SK-N-SH (cell line): ENCODE measurements around the gene ARHGEF6. TPM values are rescaled to one million over a fixed set of nuclear protein-coding genes. Genes with fewer than 3 reads are reported as not detected.

Experiments
- CTCF ChIA-PET: fragments of 300-600, 350-600 bp; formaldehyde crosslinking; extraction: SDS; loops from one replicate; lab custom pipeline; 2021; lab: Yijun Ruan, JAX
- POLR2A ChIA-PET: fragments of 350-600 bp; sonication (Branson Sonifier 250); formaldehyde crosslinking; extraction: SDS; loops from one replicate; lab custom pipeline; 2020; ENCODE audit warnings: antibody characterized with exemption, inconsistent platforms; lab: Yijun Ruan, JAX
- DNase-seq: peaks from one replicate; pipeline ENCODE4 v3.0.0; 2012
- H2AFZ ChIP-seq: fragments of 200-600 bp; sonication (generic); 2 replicates; pipeline ENCODE4 v1.8.1; 2016; ENCODE audit warnings: antibody characterized with exemption, mild to moderate bottlenecking, low read depth
- H3F3A ChIP-seq: fragments of 200-600 bp; sonication (generic); replicated peaks from 2 replicates; pipeline ENCODE3; 2016; ENCODE audit warnings: antibody characterized with exemption, mild to moderate bottlenecking; ENCODE audit not compliant: insufficient read depth
- H3K27ac ChIP-seq, 2 experiments: fragments of 200-500 bp in 1 of 2; fragments of 200-600 bp in 1 of 2; sonication (Bioruptor generic) in 1 of 2; sonication (generic), shearing (Covaris generic) in 1 of 2; 2 replicates each; pipeline versions ENCODE4 v1.5.1 to v1.6.1; 2014 to 2016; ENCODE audit warnings: low read depth in 2 of 2, inconsistent platforms in 1 of 2, low read length in 1 of 2, mild to moderate bottlenecking in 1 of 2, mixed read lengths in 1 of 2
- H3K27me3 ChIP-seq: fragments of 200-600 bp; sonication (generic), shearing (Covaris generic); 2 replicates; pipeline ENCODE4 v1.6.1; 2016; ENCODE audit warnings: mixed run types; ENCODE audit not compliant: insufficient read depth
- H3K36me3 ChIP-seq, 2 experiments: fragments of 200-500 bp in 1 of 2; fragments of 200-600 bp in 1 of 2; sonication (Bioruptor generic) in 1 of 2; sonication (generic) in 1 of 2; replicated peaks in 1 of 2; 2 replicates each; pipeline versions ENCODE3 to v1.5.1; 2014 to 2016; ENCODE audit warnings: low read length in 1 of 2, mild to moderate bottlenecking in 1 of 2; ENCODE audit not compliant: insufficient read depth in 2 of 2, control insufficient read depth in 1 of 2
- H3K4me1 ChIP-seq, 2 experiments: fragments of 200-500 bp in 1 of 2; fragments of 200-600 bp in 1 of 2; sonication (Bioruptor generic) in 1 of 2; sonication (generic), shearing (Covaris generic) in 1 of 2; 2 replicates each; pipeline versions ENCODE4 v1.5.1 to v1.6.1; 2014 to 2016; ENCODE audit warnings: low read depth in 1 of 2, low read length in 1 of 2, mixed run types in 1 of 2; ENCODE audit not compliant: insufficient read depth in 2 of 2, control insufficient read depth in 1 of 2
- H3K4me2 ChIP-seq: fragments of 200-600 bp; sonication (generic), shearing (Covaris generic); 2 replicates; pipeline ENCODE4 v1.6.1; 2017; ENCODE audit warnings: mixed run types
- H3K4me3 ChIP-seq, 2 experiments: fragments of 200-500 bp in 1 of 2; fragments of 200-600 bp in 1 of 2; sonication (Bioruptor generic) in 1 of 2; sonication (generic), shearing (Covaris generic) in 1 of 2; 2 replicates each; pipeline versions ENCODE4 v1.5.1 to v1.8.1; 2014 to 2016; ENCODE audit warnings: low read depth in 2 of 2, inconsistent platforms in 1 of 2, low read length in 1 of 2, mild to moderate bottlenecking in 1 of 2, mixed read lengths in 1 of 2, moderate library complexity in 1 of 2
- H3K79me2 ChIP-seq: fragments of 200-600 bp; sonication (generic); 2 replicates; pipeline ENCODE4 v1.8.1; 2017; ENCODE audit warnings: mild to moderate bottlenecking; ENCODE audit not compliant: insufficient read depth
- H3K9ac ChIP-seq: fragments of 200-600 bp; sonication (generic); 2 replicates; pipeline ENCODE4 v1.6.1; 2017; ENCODE audit warnings: mixed run types
- H3K9me2 ChIP-seq: fragments of 200-600 bp; sonication (generic); 2 replicates; pipeline ENCODE4 v1.6.1; 2017; ENCODE audit warnings: mixed run types
- H3K9me3 ChIP-seq: fragments of 200-600 bp; sonication (generic); 2 replicates; pipeline ENCODE4 v1.6.1; 2017; ENCODE audit warnings: mixed run types, mild to moderate bottlenecking, moderate library complexity
- H4K20me1 ChIP-seq: fragments of 200-600 bp; sonication (generic); 2 replicates; pipeline ENCODE4 v1.6.1; 2017; ENCODE audit warnings: mild to moderate bottlenecking, mixed run types; ENCODE audit not compliant: insufficient read depth
- ELF1 ChIP-seq: IDR thresholded peaks from 2 replicates; pipeline ENCODE4 v1.4.0; 2012
- FOSL2 ChIP-seq: IDR thresholded peaks from 2 replicates; pipeline ENCODE4 v1.4.0; 2012; ENCODE audit warnings: low read depth, mild to moderate bottlenecking, moderate library complexity, borderline replicate concordance
- FOXM1 ChIP-seq: IDR thresholded peaks from 2 replicates; pipeline ENCODE4 v1.4.0; 2012; ENCODE audit warnings: low read depth, mild to moderate bottlenecking
- GATA2 ChIP-seq: sonication (generic); formaldehyde crosslinking; IDR thresholded peaks from 2 replicates; pipeline ENCODE4 v1.5.0; 2020; ENCODE audit warnings: mild to moderate bottlenecking, missing genetic modification reagents
- JUND ChIP-seq: IDR thresholded peaks from 2 replicates; pipeline ENCODE4 v1.4.0; 2012
- MEF2A ChIP-seq: IDR thresholded peaks from 2 replicates; pipeline ENCODE4 v1.4.0; 2012; ENCODE audit warnings: low read depth, borderline replicate concordance
- RCOR1 ChIP-seq: fragments of 150-350 bp; IDR thresholded peaks from 2 replicates; pipeline ENCODE4 v1.6.1; 2017; ENCODE audit warnings: antibody characterized with exemption, low read length
- TAF1 ChIP-seq: IDR thresholded peaks from 2 replicates; pipeline ENCODE4 v1.6.1; 2012; ENCODE audit warnings: low read depth, mild to moderate bottlenecking, low read length, moderate library complexity, borderline replicate concordance
- TEAD4 ChIP-seq: IDR thresholded peaks from 2 replicates; pipeline ENCODE4 v1.4.0; 2012; ENCODE audit warnings: mild to moderate bottlenecking, borderline replicate concordance; ENCODE audit not compliant: insufficient read depth
- YY1 ChIP-seq: IDR thresholded peaks from 2 replicates; pipeline ENCODE4 v1.4.0; 2012; ENCODE audit warnings: low read depth, mild to moderate bottlenecking
- whole genome bisulfite sequencing: methylation state at CpG from one replicate; pipeline ENCODE4 v1.1.6; 2017; ENCODE audit warnings: low lambda C conversion rate; 5-methylcytosine and 5-hydroxymethylcytosine counted together
- polyA plus RNA-seq, 3 experiments: library from polyadenylated mRNA; depleted of rRNA; stranded (reverse); fragments of >200 nt; gene quantifications; 2 replicates each; pipeline ENCODE4 v1.2.3, GENCODE V29; 2012
- TF ChIP-seq, protein P1 (sequence below): IDR thresholded peaks from 2 replicates; pipeline ENCODE4; 2012
- TF ChIP-seq, protein P2 (sequence below): IDR thresholded peaks from 2 replicates; pipeline ENCODE4 v1.6.1; 2012; ENCODE audit warnings: mild to moderate bottlenecking, low read depth, low read length, moderate library complexity

Gene ARHGEF6
- polyA plus RNA-seq, 1 of the 3 experiments (the other 2 are of a cell fraction): 2.7 TPM

DNA sequence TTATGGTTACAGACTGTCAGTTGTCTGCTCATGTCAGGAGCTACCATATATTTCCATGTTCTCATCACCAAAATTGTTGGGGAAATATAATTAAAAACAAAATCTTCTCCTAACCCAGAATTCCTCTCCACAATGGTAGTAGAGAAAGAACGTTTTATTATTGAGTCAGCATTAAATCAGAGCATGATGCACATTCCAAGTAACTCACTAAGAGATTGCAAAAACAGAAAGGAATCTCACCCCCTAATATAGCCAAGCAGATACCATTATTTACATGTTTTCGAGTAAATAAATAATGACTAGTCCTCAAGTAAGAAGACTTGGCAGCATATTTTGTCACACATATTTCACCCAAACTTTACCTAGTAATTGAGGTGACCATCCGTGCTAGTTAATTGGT, 36.2 kb upstream of the ARHGEF6 start:
- Histone ChIP-seq H3K36me3 (no peaks in the 10 kb centered on the region), H2AFZ (no peak overlapping the region), H3K27me3 (no peaks in the 10 kb centered on the region), H3K4me1 (no peaks in the 10 kb centered on the region), H3K27ac (no peak overlapping the region), H3K79me2 (no peaks in the 10 kb centered on the region), H4K20me1 (no peaks in the 10 kb centered on the region), H3K9ac (no peak overlapping the region), H3K9me2 (no peaks in the 10 kb centered on the region), H3F3A (no peaks in the 10 kb centered on the region), H3K4me2 (no peak overlapping the region), H3K9me3 (no peaks in the 10 kb centered on the region), H3K4me3 (no peak overlapping the region)
- ChIA-PET POLR2A (no interaction called here), CTCF (no interaction called here)
- DNase-seq: no peak
- TF ChIP-seq MEF2A (no peak), FOSL2 (peak; percentile 9; the same call in 1 of the 2 replicates)
- WGBS: 24% methylated on average over 3 of the region's 3 CpGs

DNA sequence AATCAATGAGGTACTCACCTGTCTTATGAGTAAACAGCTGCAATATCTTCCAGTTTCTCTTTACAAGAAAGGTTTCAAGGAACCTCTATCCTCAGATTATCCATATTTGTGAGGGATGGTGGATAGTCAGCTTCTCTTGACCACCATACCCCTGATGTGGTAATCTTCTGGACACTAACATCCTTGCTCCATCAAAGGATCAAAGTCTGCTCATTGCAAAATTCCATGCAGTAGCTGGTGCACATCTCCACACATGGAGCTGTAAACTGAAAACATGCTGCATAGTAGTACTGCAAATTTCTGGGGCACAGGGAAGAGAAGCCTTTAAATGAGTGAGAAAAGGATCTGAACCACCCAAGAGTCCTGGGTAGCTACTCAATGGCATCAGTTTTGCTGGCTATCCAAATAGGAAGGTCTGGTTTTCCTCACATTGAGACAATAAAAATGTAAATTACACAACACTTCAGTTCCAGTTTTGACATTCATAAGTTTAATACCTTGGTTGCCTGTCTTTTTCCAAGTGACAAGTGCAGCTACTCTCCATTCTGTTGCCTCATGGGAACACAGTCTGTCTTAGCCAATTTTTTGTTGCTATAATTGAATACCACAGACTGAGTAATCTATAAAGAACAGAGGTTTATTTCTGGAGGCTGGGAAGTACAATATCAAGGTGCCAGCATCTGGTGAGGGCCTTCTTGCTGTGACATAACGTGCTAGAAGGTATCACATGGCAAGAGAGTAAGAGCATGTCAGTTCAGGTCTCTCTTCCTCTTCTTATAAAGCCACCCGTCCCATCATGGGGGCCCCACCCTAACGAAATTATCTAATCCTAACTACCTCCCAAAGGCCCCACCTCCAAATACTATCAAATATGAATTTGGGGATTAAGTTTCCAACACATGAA, 34.4 kb upstream of the ARHGEF6 start:
- POLR2A ChIA-PET: no interaction called here
- CTCF ChIA-PET: interaction anchor here (0.8 kb wide), 1 partner anchor 19 kb away, joined by 4 read pairs; no protein-coding TSS in a partner anchor
- DNase-seq: no peak
- Histone ChIP-seq H3K4me2 (no peak overlapping the region), H3K4me1 (no peaks in the 10 kb centered on the region), H3K4me3 (no peak overlapping the region), H3F3A (no peaks in the 10 kb centered on the region), H3K9ac (no peak overlapping the region)
- 28% methylated on average over 3 of the region's 3 CpGs for WGBS
- TF ChIP-seq, protein P1, sequence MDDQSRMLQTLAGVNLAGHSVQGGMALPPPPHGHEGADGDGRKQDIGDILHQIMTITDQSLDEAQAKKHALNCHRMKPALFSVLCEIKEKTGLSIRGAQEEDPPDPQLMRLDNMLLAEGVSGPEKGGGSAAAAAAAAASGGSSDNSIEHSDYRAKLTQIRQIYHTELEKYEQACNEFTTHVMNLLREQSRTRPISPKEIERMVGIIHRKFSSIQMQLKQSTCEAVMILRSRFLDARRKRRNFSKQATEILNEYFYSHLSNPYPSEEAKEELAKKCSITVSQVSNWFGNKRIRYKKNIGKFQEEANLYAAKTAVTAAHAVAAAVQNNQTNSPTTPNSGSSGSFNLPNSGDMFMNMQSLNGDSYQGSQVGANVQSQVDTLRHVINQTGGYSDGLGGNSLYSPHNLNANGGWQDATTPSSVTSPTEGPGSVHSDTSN: no peak
- TF ChIP-seq JUND (no peak), TAF1 (no peak), TEAD4 (no peak), RCOR1 (no peak), FOXM1 (no peak), ELF1 (no peak), GATA2 (no peak), YY1 (no peak)
- TF ChIP-seq, protein P2, sequence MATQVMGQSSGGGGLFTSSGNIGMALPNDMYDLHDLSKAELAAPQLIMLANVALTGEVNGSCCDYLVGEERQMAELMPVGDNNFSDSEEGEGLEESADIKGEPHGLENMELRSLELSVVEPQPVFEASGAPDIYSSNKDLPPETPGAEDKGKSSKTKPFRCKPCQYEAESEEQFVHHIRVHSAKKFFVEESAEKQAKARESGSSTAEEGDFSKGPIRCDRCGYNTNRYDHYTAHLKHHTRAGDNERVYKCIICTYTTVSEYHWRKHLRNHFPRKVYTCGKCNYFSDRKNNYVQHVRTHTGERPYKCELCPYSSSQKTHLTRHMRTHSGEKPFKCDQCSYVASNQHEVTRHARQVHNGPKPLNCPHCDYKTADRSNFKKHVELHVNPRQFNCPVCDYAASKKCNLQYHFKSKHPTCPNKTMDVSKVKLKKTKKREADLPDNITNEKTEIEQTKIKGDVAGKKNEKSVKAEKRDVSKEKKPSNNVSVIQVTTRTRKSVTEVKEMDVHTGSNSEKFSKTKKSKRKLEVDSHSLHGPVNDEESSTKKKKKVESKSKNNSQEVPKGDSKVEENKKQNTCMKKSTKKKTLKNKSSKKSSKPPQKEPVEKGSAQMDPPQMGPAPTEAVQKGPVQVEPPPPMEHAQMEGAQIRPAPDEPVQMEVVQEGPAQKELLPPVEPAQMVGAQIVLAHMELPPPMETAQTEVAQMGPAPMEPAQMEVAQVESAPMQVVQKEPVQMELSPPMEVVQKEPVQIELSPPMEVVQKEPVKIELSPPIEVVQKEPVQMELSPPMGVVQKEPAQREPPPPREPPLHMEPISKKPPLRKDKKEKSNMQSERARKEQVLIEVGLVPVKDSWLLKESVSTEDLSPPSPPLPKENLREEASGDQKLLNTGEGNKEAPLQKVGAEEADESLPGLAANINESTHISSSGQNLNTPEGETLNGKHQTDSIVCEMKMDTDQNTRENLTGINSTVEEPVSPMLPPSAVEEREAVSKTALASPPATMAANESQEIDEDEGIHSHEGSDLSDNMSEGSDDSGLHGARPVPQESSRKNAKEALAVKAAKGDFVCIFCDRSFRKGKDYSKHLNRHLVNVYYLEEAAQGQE: no peak
- TF ChIP-seq, all 33 proteins: peak for 0
- no peaks in the 10 kb centered on the region for H3K9me2 ChIP-seq
- no peaks in the 10 kb centered on the region for H3K79me2 ChIP-seq
- H3K36me3 ChIP-seq: no peaks in the 10 kb centered on the region
- H3K9me3 ChIP-seq: no peaks in the 10 kb centered on the region
- no peak overlapping the region for H3K27ac ChIP-seq
- H3K27me3 ChIP-seq: no peaks in the 10 kb centered on the region
- H4K20me1 ChIP-seq: no peaks in the 10 kb centered on the region
- H2AFZ ChIP-seq: no peak overlapping the region
